ENCODE results near the gene PPP1R7.

The PPP1R7 gene

DNA sequence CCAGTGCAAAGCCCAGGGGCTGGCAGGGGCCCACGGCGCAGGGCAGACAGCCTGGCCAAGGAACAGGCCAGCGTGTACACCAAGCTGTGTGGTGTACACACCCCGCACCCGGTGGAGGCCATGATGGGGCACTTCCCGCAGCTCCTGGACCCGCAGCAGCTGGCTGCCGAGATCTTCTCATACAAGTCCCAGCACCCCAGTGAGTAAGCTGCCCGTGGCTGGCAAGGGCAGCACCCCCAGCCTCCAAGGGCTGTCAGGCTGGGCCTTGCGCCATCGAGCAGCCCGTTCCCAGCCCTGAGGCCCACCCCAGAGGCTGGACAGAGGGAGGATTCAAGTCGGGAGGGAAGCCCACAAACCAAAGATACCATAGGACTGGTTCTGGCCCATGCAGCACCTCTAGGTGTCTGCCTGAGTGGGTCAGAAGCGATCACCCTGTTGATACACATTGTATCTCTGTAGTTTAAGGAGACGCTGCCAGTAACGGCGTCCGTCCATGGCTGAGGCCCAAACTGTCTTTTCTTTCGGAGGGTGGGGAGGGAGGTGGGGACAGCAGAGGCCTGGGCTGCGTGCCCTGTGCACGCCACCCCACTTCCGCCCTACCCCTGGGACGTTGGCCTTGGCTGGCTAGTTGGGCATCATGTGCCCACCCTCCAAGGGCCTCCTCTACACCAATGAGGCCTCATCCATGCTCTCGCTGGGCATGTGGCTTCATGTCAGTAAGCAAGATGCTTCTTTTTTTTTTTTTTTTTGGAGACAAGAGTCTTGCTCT is 31.3 kb upstream of the PPP1R7 start:
- Histone ChIP-seq H4K20me1 (ENCODE audit: insufficient read depth, low read length, poor library complexity, severe bottlenecking) (no peaks in the 10 kb centered on the region), H3K79me2 (ENCODE audit: insufficient read depth, low read length) (no peaks in the 10 kb centered on the region), H3K4me2 (ENCODE audit: low read depth, low read length, poor library complexity, severe bottlenecking) (no peak overlapping the region), H2AFZ (ENCODE audit: low read length) (no peak overlapping the region), H3F3A (ENCODE audit: low read depth) (no peaks in the 10 kb centered on the region), H3K27me3 (ENCODE audit: insufficient read depth, low read length, poor library complexity, severe bottlenecking) (no peaks in the 10 kb centered on the region), H3K9me2 (replicated peaks; ENCODE audit: low read depth, low read length) (no peaks in the 10 kb centered on the region), H3K4me3 (ENCODE audit: low read length, poor library complexity, severe bottlenecking) (no peak overlapping the region), H3K36me3 (ENCODE audit: insufficient read depth, low read length) (peaks cover 33% of the 10 kb centered on the region; the same call in 1 of the 2 replicates), H3K9me3 (ENCODE audit: insufficient read depth, low read depth, low read length) (no peaks in the 10 kb centered on the region), H3K4me1 (ENCODE audit: insufficient read depth, low read length, poor library complexity, severe bottlenecking) (no peaks in the 10 kb centered on the region), H3K9ac (ENCODE audit: low read depth, low read length, poor library complexity, severe bottlenecking) (no peak overlapping the region)
- no peak for TF ChIP-seq EZH2phosphoT487 (IDR thresholded peaks at IDR 0.05; ENCODE audit: borderline replicate concordance)
- TF ChIP-seq, protein P1, sequence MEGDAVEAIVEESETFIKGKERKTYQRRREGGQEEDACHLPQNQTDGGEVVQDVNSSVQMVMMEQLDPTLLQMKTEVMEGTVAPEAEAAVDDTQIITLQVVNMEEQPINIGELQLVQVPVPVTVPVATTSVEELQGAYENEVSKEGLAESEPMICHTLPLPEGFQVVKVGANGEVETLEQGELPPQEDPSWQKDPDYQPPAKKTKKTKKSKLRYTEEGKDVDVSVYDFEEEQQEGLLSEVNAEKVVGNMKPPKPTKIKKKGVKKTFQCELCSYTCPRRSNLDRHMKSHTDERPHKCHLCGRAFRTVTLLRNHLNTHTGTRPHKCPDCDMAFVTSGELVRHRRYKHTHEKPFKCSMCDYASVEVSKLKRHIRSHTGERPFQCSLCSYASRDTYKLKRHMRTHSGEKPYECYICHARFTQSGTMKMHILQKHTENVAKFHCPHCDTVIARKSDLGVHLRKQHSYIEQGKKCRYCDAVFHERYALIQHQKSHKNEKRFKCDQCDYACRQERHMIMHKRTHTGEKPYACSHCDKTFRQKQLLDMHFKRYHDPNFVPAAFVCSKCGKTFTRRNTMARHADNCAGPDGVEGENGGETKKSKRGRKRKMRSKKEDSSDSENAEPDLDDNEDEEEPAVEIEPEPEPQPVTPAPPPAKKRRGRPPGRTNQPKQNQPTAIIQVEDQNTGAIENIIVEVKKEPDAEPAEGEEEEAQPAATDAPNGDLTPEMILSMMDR (conservative IDR thresholded peaks at IDR 0.05; ENCODE audit: low read length) = no peak

DNA sequence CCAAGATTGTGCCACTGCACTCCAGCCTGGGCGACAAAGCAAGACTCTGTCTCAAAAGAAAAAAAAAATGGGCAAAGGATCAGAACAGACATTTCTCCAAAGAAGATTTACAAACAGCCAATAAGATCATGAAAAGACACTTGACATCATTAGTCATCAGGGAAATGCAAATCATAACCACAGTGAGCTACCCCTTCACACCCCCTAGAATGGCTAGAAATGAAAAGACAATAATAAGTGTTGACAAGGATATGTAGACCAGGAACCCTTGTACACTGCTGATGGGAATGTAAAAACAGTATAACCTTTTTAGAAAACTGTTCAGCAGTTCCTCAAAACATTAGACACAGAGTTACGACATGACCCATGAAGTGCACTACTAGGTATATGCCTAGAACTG is 29.8 kb upstream of the PPP1R7 start:
- no peak overlapping the region for H3K4me3 ChIP-seq (ENCODE audit: low read length, poor library complexity, severe bottlenecking)
- H3K79me2 ChIP-seq (ENCODE audit: insufficient read depth, low read length) = no peaks in the 10 kb centered on the region
- H2AFZ ChIP-seq (ENCODE audit: low read length) = no peak overlapping the region
- no peaks in the 10 kb centered on the region for H3K9me2 ChIP-seq (replicated peaks; ENCODE audit: low read depth, low read length)
- no peaks in the 10 kb centered on the region for H3F3A ChIP-seq (ENCODE audit: low read depth)
- H4K20me1 ChIP-seq (ENCODE audit: insufficient read depth, low read length, poor library complexity, severe bottlenecking) = no peaks in the 10 kb centered on the region
- H3K27me3 ChIP-seq (ENCODE audit: insufficient read depth, low read length, poor library complexity, severe bottlenecking) = no peaks in the 10 kb centered on the region
- H3K9me3 ChIP-seq (ENCODE audit: insufficient read depth, low read depth, low read length) = no peaks in the 10 kb centered on the region
- H3K36me3 ChIP-seq (ENCODE audit: insufficient read depth, low read length) = peaks cover 20% of the 10 kb centered on the region; the same call in 1 of the 2 replicates
- no peaks in the 10 kb centered on the region for H3K4me1 ChIP-seq (ENCODE audit: insufficient read depth, low read length, poor library complexity, severe bottlenecking)
- H3K9ac ChIP-seq (ENCODE audit: low read depth, low read length, poor library complexity, severe bottlenecking) = no peak overlapping the region
- no peak for TF ChIP-seq EZH2phosphoT487 (IDR thresholded peaks at IDR 0.05; ENCODE audit: borderline replicate concordance)
- TF ChIP-seq, protein P1 (conservative IDR thresholded peaks at IDR 0.05; ENCODE audit: low read length) = no peak
- H3K4me2 ChIP-seq (ENCODE audit: low read depth, low read length, poor library complexity, severe bottlenecking) = no peak overlapping the region

DNA sequence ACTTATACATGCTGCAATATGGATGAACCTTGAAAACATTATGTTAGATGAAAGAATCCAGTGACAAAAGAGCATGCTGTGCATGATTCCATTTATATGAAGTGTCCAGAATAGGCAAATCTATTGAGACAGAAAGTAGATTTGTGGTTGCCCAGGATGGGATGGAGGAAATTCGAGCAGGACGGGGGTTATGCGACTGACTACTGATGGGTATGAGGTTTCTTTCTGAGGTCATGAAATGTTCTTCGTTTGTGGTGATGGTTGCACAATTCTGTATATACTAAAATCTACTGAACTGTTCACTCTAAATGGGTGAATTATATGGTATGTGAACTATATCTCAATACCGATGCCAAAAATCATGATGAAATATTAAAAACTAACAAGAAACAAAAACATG is 29.3 kb upstream of the PPP1R7 start:
- Histone ChIP-seq H3K9ac (ENCODE audit: low read depth, low read length, poor library complexity, severe bottlenecking) (no peak overlapping the region), H3K9me2 (replicated peaks; ENCODE audit: low read depth, low read length) (no peaks in the 10 kb centered on the region), H4K20me1 (ENCODE audit: insufficient read depth, low read length, poor library complexity, severe bottlenecking) (no peaks in the 10 kb centered on the region), H3K9me3 (ENCODE audit: insufficient read depth, low read depth, low read length) (no peaks in the 10 kb centered on the region), H2AFZ (ENCODE audit: low read length) (no peak overlapping the region), H3K4me1 (ENCODE audit: insufficient read depth, low read length, poor library complexity, severe bottlenecking) (no peaks in the 10 kb centered on the region), H3K4me3 (ENCODE audit: low read length, poor library complexity, severe bottlenecking) (no peak overlapping the region), H3F3A (ENCODE audit: low read depth) (no peaks in the 10 kb centered on the region), H3K79me2 (ENCODE audit: insufficient read depth, low read length) (no peaks in the 10 kb centered on the region), H3K4me2 (ENCODE audit: low read depth, low read length, poor library complexity, severe bottlenecking) (no peak overlapping the region), H3K36me3 (ENCODE audit: insufficient read depth, low read length) (peaks cover 20% of the 10 kb centered on the region; the same call in 1 of the 2 replicates), H3K27me3 (ENCODE audit: insufficient read depth, low read length, poor library complexity, severe bottlenecking) (no peaks in the 10 kb centered on the region)
- no peak for TF ChIP-seq EZH2phosphoT487 (IDR thresholded peaks at IDR 0.05; ENCODE audit: borderline replicate concordance)
- TF ChIP-seq, protein P1 (conservative IDR thresholded peaks at IDR 0.05; ENCODE audit: low read length) = no peak

All from Loucy (cell line).